Left lung (tissue), 10 donors: Measurements from ENCODE around the gene FAT1. TPM values are rescaled to one million over a fixed set of nuclear protein-coding genes. Genes with fewer than 3 reads are reported as not detected.

Experiments used
- ATAC-seq: fragments of 200-7000 bp; cut with Tn5 transposase; one replicate; pipeline ENCODE4 v1.9.1; 2020; ENCODE audit warnings: moderate library complexity
- DNase-seq, 4 donors: peaks; one replicate each; pipeline ENCODE4 v3.0.0-alpha.2; 2013 to 2020
- H3K27ac ChIP-seq, 2 donors: fragments of 200-600 bp; sonication (generic) in 1 of 2; one replicate each; pipeline versions ENCODE4 v1.5.0 to v1.8.0; 2020 to 2021
- H3K27me3 ChIP-seq, 2 donors: fragments of 200-600 bp; sonication (generic) in 1 of 2; one replicate each; pipeline versions ENCODE4 v1.5.0 to v1.8.0; 2020 to 2021
- H3K36me3 ChIP-seq, 2 donors: fragments of 200-600 bp; sonication (generic) in 1 of 2; one replicate each; pipeline versions ENCODE4 v1.5.0 to v1.8.0; 2020 to 2021
- H3K4me1 ChIP-seq, 2 donors: fragments of 200-600 bp; one replicate each; pipeline ENCODE4 v1.8.0; 2021
- H3K4me3 ChIP-seq, 2 donors: fragments of 200-600 bp; sonication (generic) in 1 of 2; one replicate each; pipeline versions ENCODE4 v1.5.0 to v1.8.0; 2020 to 2021; ENCODE audit warnings: mild to moderate bottlenecking in 1 of 2
- H3K9me3 ChIP-seq, 2 donors: fragments of 200-600 bp; sonication (generic) in 1 of 2; one replicate each; pipeline versions ENCODE4 v1.5.0 to v1.8.0; 2020 to 2021
- intact Hi-C, 2 donors: fragments of 100-400 bp; cut with DNase I; formaldehyde crosslinking; loops; one replicate each; pipeline versions ENCODE4 v1.11.2 to v1.14.2; 2022
- polyA plus RNA-seq, 6 donors: library from polyadenylated mRNA; unstranded; fragments of 120-200 nt; gene quantifications; one replicate each; pipeline ENCODE4 v1.2.1, GENCODE V29; 2013; ENCODE audit not compliant: insufficient read length in 6 of 6
- total RNA-seq, 2 donors: library from RNA; stranded (reverse); fragmentation: NEBNext Ultra II Directional; extraction: Animal tissue kit (Norgen Biotek cat#: 25700); gene quantifications; one replicate each; pipeline ENCODE4 v1.2.1, GENCODE V29; 2021
- TF ChIP-seq, protein P1 (sequence below), 2 donors: fragments of 200-600 bp; sonication (generic) in 1 of 2; IDR thresholded peaks; one replicate each; pipeline versions ENCODE4 v1.5.0 to v1.8.0; 2021; ENCODE audit warnings: antibody characterized with exemption in 2 of 2
- donor health status: DM: no; HTN: yes; CAD: no.
- donor health status: DM: no; HTN: no; CAD: no.

Gene FAT1
- total and polyA plus RNA-seq, 8 donors, result 70.3 to 278 (median 232) TPM

DNA sequence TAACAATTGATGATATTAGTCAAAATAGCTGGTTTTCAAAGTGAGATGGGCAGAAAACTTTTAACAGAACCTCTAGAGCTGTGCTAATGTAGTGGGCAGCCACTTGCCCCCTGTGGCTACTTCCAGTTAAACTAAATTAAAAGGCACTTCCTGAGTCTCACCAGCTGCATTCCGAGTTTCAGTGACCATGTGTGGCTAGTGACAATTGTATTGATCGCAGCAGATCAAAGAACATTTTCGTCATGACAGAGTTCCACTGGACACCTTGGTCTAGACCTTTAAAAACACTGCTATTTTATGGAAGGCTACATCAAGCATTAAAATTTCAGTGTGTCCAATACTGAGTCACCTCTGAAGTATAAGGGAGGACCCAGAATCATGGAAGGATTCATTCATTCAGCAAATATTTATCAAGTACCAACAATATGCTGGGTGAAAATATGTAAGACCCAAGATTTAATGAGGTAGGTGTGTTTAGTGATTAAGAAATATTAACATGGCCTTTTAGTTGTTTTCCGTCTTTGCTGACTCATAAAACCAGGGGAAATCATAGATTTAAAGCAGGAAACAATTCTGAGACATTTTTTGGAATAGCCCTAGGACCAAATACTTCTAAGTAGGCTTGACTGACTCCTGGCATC is 5.1 kb upstream of the FAT1 start:
- no peak overlapping the region for H3K27ac ChIP-seq

DNA sequence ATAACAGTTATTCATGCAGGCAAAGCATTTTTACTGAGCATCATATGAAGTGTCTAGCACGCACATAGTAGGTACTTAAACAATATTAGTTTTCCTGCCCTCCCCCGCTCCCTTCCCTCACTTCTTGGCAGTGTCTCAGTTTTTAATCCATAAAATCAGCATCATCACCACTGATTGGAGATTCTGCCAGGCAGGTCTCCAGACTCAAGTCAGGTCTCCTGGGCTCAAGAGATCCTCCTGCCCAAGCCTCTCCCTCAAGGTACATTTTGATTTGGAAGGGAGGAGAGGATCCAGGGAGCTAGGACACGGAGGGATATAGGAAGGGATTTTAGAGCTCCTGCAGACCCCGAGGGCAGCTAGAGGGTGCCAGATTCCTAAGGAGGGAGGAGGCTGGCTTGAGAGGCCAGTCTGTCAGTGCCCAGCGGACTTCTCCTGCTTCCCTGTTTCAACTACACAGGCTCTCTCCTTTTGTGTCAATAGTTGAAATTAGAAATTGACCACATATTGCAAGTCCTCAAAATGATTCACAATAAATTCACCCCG is 4.4 kb upstream of the FAT1 start:
- TF ChIP-seq, protein P1, sequence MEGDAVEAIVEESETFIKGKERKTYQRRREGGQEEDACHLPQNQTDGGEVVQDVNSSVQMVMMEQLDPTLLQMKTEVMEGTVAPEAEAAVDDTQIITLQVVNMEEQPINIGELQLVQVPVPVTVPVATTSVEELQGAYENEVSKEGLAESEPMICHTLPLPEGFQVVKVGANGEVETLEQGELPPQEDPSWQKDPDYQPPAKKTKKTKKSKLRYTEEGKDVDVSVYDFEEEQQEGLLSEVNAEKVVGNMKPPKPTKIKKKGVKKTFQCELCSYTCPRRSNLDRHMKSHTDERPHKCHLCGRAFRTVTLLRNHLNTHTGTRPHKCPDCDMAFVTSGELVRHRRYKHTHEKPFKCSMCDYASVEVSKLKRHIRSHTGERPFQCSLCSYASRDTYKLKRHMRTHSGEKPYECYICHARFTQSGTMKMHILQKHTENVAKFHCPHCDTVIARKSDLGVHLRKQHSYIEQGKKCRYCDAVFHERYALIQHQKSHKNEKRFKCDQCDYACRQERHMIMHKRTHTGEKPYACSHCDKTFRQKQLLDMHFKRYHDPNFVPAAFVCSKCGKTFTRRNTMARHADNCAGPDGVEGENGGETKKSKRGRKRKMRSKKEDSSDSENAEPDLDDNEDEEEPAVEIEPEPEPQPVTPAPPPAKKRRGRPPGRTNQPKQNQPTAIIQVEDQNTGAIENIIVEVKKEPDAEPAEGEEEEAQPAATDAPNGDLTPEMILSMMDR (IDR thresholded peaks at IDR 0.05), result no peak
- Histone ChIP-seq H3K27ac (no peak overlapping the region), H3K4me1 (peaks cover 0 to 15% of the 10 kb centered on the region in 2 donors), H3K4me3 (no peak overlapping the region), H3K27me3 (peaks cover 0 to 57% of the 10 kb centered on the region in 2 donors), H3K9me3 (no peaks in the 10 kb centered on the region), H3K36me3 (no peaks in the 10 kb centered on the region)
- DNase-seq (peak in 1 of 4 donors; percentile 28), ATAC-seq (no peak)
- intact Hi-C loops, result loop anchor here in 1 of 2 donors (10.0 kb wide), 1 partner anchor 207 kb away; no protein-coding TSS in a partner anchor

More for the DNA sequence above, 5.1 kb upstream of the FAT1 start:
- H3K4me3 ChIP-seq, result no peak overlapping the region
- no peaks in the 10 kb centered on the region for H3K36me3 ChIP-seq
- TF ChIP-seq, protein P1 (IDR thresholded peaks at IDR 0.05), result no peak
- peaks cover 0 to 15% of the 10 kb centered on the region in 2 donors for H3K4me1 ChIP-seq
- DNase-seq, result no peak
- no peak for ATAC-seq
- intact Hi-C loops, result loop anchor here in 1 of 2 donors (10.0 kb wide), 1 partner anchor 206 kb away; no protein-coding TSS in a partner anchor
- peaks cover 0 to 50% of the 10 kb centered on the region in 2 donors for H3K27me3 ChIP-seq
- no peaks in the 10 kb centered on the region for H3K9me3 ChIP-seq

DNA sequence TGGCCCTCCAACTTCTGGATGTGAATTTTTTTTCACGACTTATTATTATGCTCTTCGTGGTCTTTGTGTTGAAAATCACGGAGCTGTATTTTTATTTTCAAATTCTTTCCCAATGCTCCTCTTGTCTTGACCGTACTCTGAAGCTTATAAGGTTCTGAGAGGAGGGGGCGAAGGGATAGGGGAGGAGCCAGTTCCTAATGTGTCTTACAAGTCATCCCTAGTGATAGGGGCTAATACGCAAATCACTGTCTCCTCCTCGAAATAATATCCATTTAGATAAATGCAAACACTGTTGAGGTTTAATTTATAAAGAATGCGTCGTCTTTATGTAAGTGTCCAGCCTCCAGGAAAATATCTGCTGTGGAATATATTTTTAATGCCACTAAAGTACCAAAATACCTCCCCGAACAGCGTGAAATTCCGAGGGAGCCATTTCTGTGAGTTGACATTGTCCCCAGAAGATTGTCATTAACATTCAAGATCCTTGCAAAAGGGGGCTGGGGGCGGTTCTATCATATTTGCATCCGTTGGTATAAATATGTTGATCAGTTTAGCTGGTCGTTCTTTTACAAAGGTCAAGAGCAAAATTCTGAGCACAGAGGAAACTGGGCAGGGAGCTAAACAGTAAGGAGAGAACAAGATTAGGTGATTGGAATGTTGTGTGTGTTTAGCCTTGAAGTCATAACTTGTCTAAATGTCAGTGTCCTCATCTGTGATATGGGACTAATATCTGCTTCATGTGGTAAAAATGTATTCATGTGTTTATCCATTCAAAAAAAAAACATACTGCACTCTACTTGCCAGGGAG is 3.7 kb upstream of the FAT1 start:
- ATAC-seq, result no peak
- no peaks in the 10 kb centered on the region for H3K36me3 ChIP-seq
- TF ChIP-seq, protein P1 (IDR thresholded peaks at IDR 0.05), result no peak
- no peak for DNase-seq
- peak overlapping the region; percentile 79 to 90 for H3K27ac ChIP-seq
- H3K9me3 ChIP-seq, result no peaks in the 10 kb centered on the region
- H3K4me3 ChIP-seq, result peak overlapping the region; percentile 63 to 76
- H3K27me3 ChIP-seq, result peaks cover 0 to 64% of the 10 kb centered on the region in 2 donors
- peaks cover 0 to 15% of the 10 kb centered on the region in 2 donors for H3K4me1 ChIP-seq
- intact Hi-C loops, result loop anchor here in 1 of 2 donors (10.0 kb wide), 1 partner anchor 207 kb away; no protein-coding TSS in a partner anchor

DNA sequence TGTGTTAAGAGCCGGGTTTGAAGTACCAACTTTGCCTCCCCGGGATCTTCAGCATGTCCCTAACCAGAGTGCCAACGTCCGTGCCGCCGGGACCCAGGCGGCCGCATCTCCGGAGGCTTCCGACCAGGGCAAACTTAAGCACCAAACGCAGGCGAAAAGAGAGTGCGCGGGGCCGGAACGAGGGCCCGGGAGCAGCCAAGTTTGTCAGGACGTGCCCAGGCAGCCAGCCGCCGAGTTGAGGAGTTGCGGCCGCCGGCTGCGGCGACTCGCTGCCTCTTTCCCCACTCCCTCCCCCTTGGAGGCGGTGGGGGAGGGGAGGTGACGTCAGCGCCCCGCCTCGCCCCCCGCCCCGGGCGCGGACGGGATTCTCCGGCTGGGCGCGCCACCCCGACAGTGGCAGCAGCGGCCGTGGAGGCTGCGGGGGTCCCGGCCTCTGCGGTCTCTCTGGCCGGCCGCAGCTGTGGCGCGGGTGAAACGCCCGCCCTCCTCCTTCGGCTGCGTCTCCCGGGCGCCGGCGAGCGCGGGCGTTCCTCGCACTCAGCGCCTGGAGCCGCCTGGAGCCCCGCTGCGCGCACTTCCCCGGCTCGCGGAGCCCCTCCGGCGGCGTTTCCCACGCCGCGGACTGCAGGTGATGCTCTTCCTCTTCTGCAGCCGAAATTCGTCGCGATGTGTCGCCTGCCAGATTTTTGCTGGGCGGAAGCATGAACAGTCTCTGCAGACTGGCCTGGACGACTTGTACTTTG is 2.9 kb upstream of the FAT1 start:
- Histone ChIP-seq H3K4me3 (peak overlapping the region; percentile 63 to 76), H3K27me3 (peaks cover 0 to 72% of the 10 kb centered on the region in 2 donors), H3K9me3 (no peaks in the 10 kb centered on the region), H3K36me3 (no peaks in the 10 kb centered on the region), H3K27ac (peak overlapping the region; percentile 79 to 90), H3K4me1 (peaks cover 0 to 15% of the 10 kb centered on the region in 2 donors)
- TF ChIP-seq, protein P1 (IDR thresholded peaks at IDR 0.05), result no peak
- intact Hi-C loops, result loop anchor here in 1 of 2 donors (10.0 kb wide), 1 partner anchor 208 kb away; no protein-coding TSS in a partner anchor
- peak; percentile 70 for ATAC-seq
- DNase-seq, result peak; percentile 65 to 92 (median 84)
